ENCODE measurements around the gene STAU1. TPM values are rescaled to one million over a fixed set of nuclear protein-coding genes. Genes with fewer than 3 reads are reported as not detected.
"Not testable (repeated sequence)": the region's sequence is repeated elsewhere in the genome, so short reads cannot be mapped to it uniquely, and the experiment has no call there.

Gene STAU1
- total RNA-seq, 1 donor from 2014 or later = 31.1 TPM

GRCh38 chr20:49140834-49141233, 47.3 kb downstream of the STAU1 start:
- H3K36me3 ChIP-seq (ENCODE audit: control insufficient read depth, insufficient read depth, low read length) = peaks cover under 1% of the 10 kb centered on the region
- H3K27me3 ChIP-seq (ENCODE audit: control insufficient read depth, insufficient read depth, low read length) = no peaks in the 10 kb centered on the region
- no peak for DNase-seq (ENCODE audit: low read depth)
- H3K4me3 ChIP-seq (ENCODE audit: low read depth, low read length) = no peak overlapping the region
- TF ChIP-seq, protein P1, sequence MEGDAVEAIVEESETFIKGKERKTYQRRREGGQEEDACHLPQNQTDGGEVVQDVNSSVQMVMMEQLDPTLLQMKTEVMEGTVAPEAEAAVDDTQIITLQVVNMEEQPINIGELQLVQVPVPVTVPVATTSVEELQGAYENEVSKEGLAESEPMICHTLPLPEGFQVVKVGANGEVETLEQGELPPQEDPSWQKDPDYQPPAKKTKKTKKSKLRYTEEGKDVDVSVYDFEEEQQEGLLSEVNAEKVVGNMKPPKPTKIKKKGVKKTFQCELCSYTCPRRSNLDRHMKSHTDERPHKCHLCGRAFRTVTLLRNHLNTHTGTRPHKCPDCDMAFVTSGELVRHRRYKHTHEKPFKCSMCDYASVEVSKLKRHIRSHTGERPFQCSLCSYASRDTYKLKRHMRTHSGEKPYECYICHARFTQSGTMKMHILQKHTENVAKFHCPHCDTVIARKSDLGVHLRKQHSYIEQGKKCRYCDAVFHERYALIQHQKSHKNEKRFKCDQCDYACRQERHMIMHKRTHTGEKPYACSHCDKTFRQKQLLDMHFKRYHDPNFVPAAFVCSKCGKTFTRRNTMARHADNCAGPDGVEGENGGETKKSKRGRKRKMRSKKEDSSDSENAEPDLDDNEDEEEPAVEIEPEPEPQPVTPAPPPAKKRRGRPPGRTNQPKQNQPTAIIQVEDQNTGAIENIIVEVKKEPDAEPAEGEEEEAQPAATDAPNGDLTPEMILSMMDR (IDR thresholded peaks at IDR 0.05; ENCODE audit: insufficient read depth, low read length, severe bottlenecking) = no peak
- FAIRE-seq = no peak

DNA sequence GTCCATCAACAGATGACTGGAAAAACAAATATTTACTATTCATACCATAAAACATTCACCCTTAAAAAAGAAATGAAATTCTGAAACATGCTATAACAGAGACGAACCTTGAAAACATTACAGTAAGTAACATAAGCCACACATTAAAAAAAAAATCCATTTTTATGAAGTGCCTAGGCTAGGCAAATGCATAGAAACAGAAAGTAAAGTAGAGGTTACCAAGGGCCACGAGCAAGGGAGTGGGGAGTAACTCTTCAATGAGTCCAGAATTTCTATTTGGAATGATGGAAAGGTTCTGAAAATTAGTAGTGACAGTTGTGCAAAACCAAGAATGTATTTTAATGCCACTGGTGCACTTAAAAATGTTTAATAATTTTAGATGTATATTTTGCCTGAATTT, 47.7 kb downstream of the STAU1 start:
- FAIRE-seq (no peak), DNase-seq (ENCODE audit: low read depth) (no peak)
- no peaks in the 10 kb centered on the region for H3K27me3 ChIP-seq (ENCODE audit: control insufficient read depth, insufficient read depth, low read length)
- no peaks in the 10 kb centered on the region for H3K36me3 ChIP-seq (ENCODE audit: control insufficient read depth, insufficient read depth, low read length)
- no peak overlapping the region for H3K4me3 ChIP-seq (ENCODE audit: low read depth, low read length)
- TF ChIP-seq, protein P1 (IDR thresholded peaks at IDR 0.05; ENCODE audit: insufficient read depth, low read length, severe bottlenecking) = no peak

GRCh38 chr20:49138431-49138830, 49.7 kb downstream of the STAU1 start:
- FAIRE-seq = no peak
- H3K36me3 ChIP-seq (ENCODE audit: control insufficient read depth, insufficient read depth, low read length) = no peaks in the 10 kb centered on the region

GRCh38 chr20:49136817-49137571, 51.1 kb downstream of the STAU1 start:
- H3K36me3 ChIP-seq (ENCODE audit: control insufficient read depth, insufficient read depth, low read length) = peaks cover under 1% of the 10 kb centered on the region
- TF ChIP-seq, protein P1 (IDR thresholded peaks at IDR 0.05; ENCODE audit: insufficient read depth, low read length, severe bottlenecking) = no peak
- no peak overlapping the region for H3K4me3 ChIP-seq (ENCODE audit: low read depth, low read length)
- FAIRE-seq (no peak), DNase-seq (ENCODE audit: low read depth) (no peak)
- H3K27me3 ChIP-seq (ENCODE audit: control insufficient read depth, insufficient read depth, low read length) = no peaks in the 10 kb centered on the region

More at GRCh38 chr20:49138431-49138830, 49.7 kb downstream of the STAU1 start:
- H3K27me3 ChIP-seq (ENCODE audit: control insufficient read depth, insufficient read depth, low read length) = no peaks in the 10 kb centered on the region
- H3K4me3 ChIP-seq (ENCODE audit: low read depth, low read length) = no peak overlapping the region
- TF ChIP-seq, protein P1 (IDR thresholded peaks at IDR 0.05; ENCODE audit: insufficient read depth, low read length, severe bottlenecking) = no peak
- no peak for DNase-seq (ENCODE audit: low read depth)

DNA sequence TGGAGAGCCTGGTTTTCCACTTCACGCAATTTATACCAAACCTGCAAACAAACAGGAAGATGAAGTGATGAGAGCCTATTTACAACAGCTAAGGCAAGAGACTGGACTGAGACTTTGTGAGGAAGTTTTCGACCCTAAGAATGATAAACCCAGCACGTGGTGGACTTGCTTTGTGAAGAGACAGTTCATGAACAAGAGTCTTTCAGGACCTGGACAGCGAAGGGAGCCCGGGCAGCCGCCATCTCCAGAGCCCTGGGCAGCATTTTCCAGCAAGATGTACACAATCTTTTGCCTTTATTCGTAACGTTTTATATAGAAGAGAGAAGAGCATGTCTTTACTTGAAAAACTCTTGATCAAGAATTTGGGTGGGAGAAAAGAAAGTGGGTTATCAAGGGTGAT, 53.3 kb downstream of the STAU1 start:
- FAIRE-seq; H3K36me3 ChIP-seq (ENCODE audit: control insufficient read depth, insufficient read depth, low read length); H3K4me3 ChIP-seq (ENCODE audit: low read depth, low read length); DNase-seq (ENCODE audit: low read depth); H3K27me3 ChIP-seq (ENCODE audit: control insufficient read depth, insufficient read depth, low read length): not testable (repeated sequence)

DNA sequence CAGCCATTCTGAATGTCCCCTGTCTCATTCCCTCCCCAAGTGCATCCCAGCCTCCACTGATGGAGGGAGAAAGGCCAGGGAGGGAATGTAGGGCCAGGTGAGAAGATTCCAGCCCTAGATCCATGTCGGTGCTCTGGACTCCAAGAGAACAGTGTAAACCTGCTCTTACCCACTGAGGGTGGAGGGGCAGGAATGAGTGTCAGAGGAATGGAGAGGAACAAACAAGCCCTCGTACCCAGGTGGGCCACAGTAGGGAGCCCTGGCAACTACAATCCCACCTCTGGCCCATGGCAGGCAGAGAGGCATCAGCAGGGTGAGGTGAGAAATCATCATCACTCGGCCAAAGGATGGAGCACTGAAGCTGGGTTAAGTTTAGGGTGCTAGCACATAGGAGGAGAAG, 54.6 kb downstream of the STAU1 start:
- TF ChIP-seq, protein P1 (IDR thresholded peaks at IDR 0.05; ENCODE audit: insufficient read depth, low read length, severe bottlenecking) = no peak
- Histone ChIP-seq H3K36me3 (ENCODE audit: control insufficient read depth, insufficient read depth, low read length) (peaks cover 2% of the 10 kb centered on the region), H3K4me3 (ENCODE audit: low read depth, low read length) (no peak overlapping the region)

More for the DNA sequence above, 54.6 kb downstream of the STAU1 start:
- FAIRE-seq = no peak
- no peak for DNase-seq (ENCODE audit: low read depth)
- H3K27me3 ChIP-seq (ENCODE audit: control insufficient read depth, insufficient read depth, low read length) = no peaks in the 10 kb centered on the region

Measured in bronchial epithelial cell (primary cell).